SK-N-MC (cell line): ENCODE results near the gene HK2.

ENCODE experiments used
- EZH2 ChIP-seq: fragments of 200-600 bp; sonication (generic); IDR thresholded peaks from one replicate; pipeline ENCODE4 v1.6.1; 2017; ENCODE audit warnings: antibody characterized with exemption
- FOXP2 ChIP-seq: optimal IDR thresholded peaks from 2 replicates; pipeline ENCODE3; 2011; ENCODE audit warnings: mild to moderate bottlenecking, moderate library complexity; ENCODE audit not compliant: insufficient read depth; ENCODE audit errors: extremely low read length, control extremely low read depth
- POLR2AphosphoS5 ChIP-seq: IDR thresholded peaks from 2 replicates; pipeline ENCODE4 v1.6.1; 2012; ENCODE audit warnings: mild to moderate bottlenecking, low read depth, low read length, borderline replicate concordance

- TF ChIP-seq EZH2 = no peak
- no peak for TF ChIP-seq POLR2AphosphoS5
- TF ChIP-seq FOXP2 = no peak
Observed at GRCh38 chr2:74857215-74857614, 23.3 kb downstream of the HK2 start.
